ENCODE measurements around the gene ZNF367. TPM values are rescaled to one million over a fixed set of nuclear protein-coding genes. Genes with fewer than 3 reads are reported as not detected.

ZNF367 gene
- total RNA-seq, 1 experiment from 2014 or later: 2.7 TPM

- DNase-seq (ENCODE audit: unreplicated experiment): no peak
- intact Hi-C loops (cut with micrococcal nuclease): no loop called here
- Mint-ChIP-seq H3K9me3 (ENCODE audit: unreplicated experiment) (no peaks in the 10 kb centered on the region), H3K27me3 (ENCODE audit: insufficient read depth, unreplicated experiment) (no peaks in the 10 kb centered on the region), H3K27ac (ENCODE audit: low read depth, unreplicated experiment) (no peak overlapping the region), H3K4me1 (ENCODE audit: insufficient read depth, unreplicated experiment) (peaks cover 8% of the 10 kb centered on the region), H3K4me3 (ENCODE audit: unreplicated experiment) (peak overlapping the region; percentile 80), H3K36me3 (ENCODE audit: insufficient read depth, unreplicated experiment) (no peaks in the 10 kb centered on the region)
- no TSS peak for BruUV-seq (replicated peaks)
- CTCF ChIA-PET: interaction anchor here (0.8 to 1.8 kb wide), 4 partner anchors 8 to 218 kb away, joined by 3 to 7 read pairs (median 4); no protein-coding TSS in a partner anchor
- TF ChIP-seq CTCF (IDR thresholded peaks at IDR 0.05; ENCODE audit: unreplicated experiment): no peak
- POLR2A ChIA-PET: interaction anchor here (0.7 to 4.3 kb wide), 9 partner anchors 24 to 309 kb away, joined by 3 to 28 read pairs (median 3); partner anchors contain the start of gene ZNF367
These were observed 30.5 kb upstream of the ZNF367 start for GRCh38 chr9:96448546-96449170.

- no TSS peak for BruUV-seq (replicated peaks)
- POLR2A ChIA-PET: no interaction called here
- H3K36me3 Mint-ChIP-seq (ENCODE audit: insufficient read depth, unreplicated experiment): no peaks in the 10 kb centered on the region
- H3K27me3 Mint-ChIP-seq (ENCODE audit: insufficient read depth, unreplicated experiment): no peaks in the 10 kb centered on the region
- no peaks in the 10 kb centered on the region for H3K9me3 Mint-ChIP-seq (ENCODE audit: unreplicated experiment)
- intact Hi-C loops (cut with micrococcal nuclease): no loop called here
- TF ChIP-seq CTCF (IDR thresholded peaks at IDR 0.05; ENCODE audit: unreplicated experiment): no peak
- CTCF ChIA-PET: no interaction called here
- peaks cover 5% of the 10 kb centered on the region for H3K4me1 Mint-ChIP-seq (ENCODE audit: insufficient read depth, unreplicated experiment)
- no peak for DNase-seq (ENCODE audit: unreplicated experiment)
- no peak overlapping the region for H3K4me3 Mint-ChIP-seq (ENCODE audit: unreplicated experiment)
- H3K27ac Mint-ChIP-seq (ENCODE audit: low read depth, unreplicated experiment): no peak overlapping the region
These were observed 29.2 kb upstream of the ZNF367 start for GRCh38 chr9:96447406-96447805.

GRCh38 chr9:96442491-96442890 lies 24.3 kb upstream of the ZNF367 start:
- intact Hi-C loops (cut with micrococcal nuclease): no loop called here
- ChIA-PET POLR2A (no interaction called here), CTCF (interaction anchor here (0.6 to 1.4 kb wide), 10 partner anchors 15 to 1589 kb away, joined by 3 to 7 read pairs (median 3); no protein-coding TSS in a partner anchor)
- Mint-ChIP-seq H3K4me1 (ENCODE audit: insufficient read depth, unreplicated experiment) (no peaks in the 10 kb centered on the region), H3K4me3 (ENCODE audit: unreplicated experiment) (no peak overlapping the region), H3K9me3 (ENCODE audit: unreplicated experiment) (no peaks in the 10 kb centered on the region), H3K27ac (ENCODE audit: low read depth, unreplicated experiment) (no peak overlapping the region), H3K36me3 (ENCODE audit: insufficient read depth, unreplicated experiment) (no peaks in the 10 kb centered on the region), H3K27me3 (ENCODE audit: insufficient read depth, unreplicated experiment) (no peaks in the 10 kb centered on the region)
- DNase-seq (ENCODE audit: unreplicated experiment): no peak
- no peak for TF ChIP-seq CTCF (IDR thresholded peaks at IDR 0.05; ENCODE audit: unreplicated experiment)
- BruUV-seq (replicated peaks): no TSS peak

GRCh38 chr9:96441798-96442445 lies 23.8 kb upstream of the ZNF367 start:
- Mint-ChIP-seq H3K27me3 (ENCODE audit: insufficient read depth, unreplicated experiment) (no peaks in the 10 kb centered on the region), H3K4me3 (ENCODE audit: unreplicated experiment) (no peak overlapping the region), H3K36me3 (ENCODE audit: insufficient read depth, unreplicated experiment) (no peaks in the 10 kb centered on the region), H3K27ac (ENCODE audit: low read depth, unreplicated experiment) (no peak overlapping the region), H3K4me1 (ENCODE audit: insufficient read depth, unreplicated experiment) (no peaks in the 10 kb centered on the region), H3K9me3 (ENCODE audit: unreplicated experiment) (no peaks in the 10 kb centered on the region)
- CTCF ChIA-PET: interaction anchor here (0.5 to 1.4 kb wide), 11 partner anchors 9 to 1590 kb away, joined by 3 to 7 read pairs (median 3); no protein-coding TSS in a partner anchor
- peak; percentile 56 for DNase-seq (ENCODE audit: unreplicated experiment)
- peak; percentile 31 for TF ChIP-seq CTCF (IDR thresholded peaks at IDR 0.05; ENCODE audit: unreplicated experiment)
- POLR2A ChIA-PET: interaction anchor here (0.7 kb wide), 1 partner anchor 336 kb away, joined by 3 read pairs; the partner anchor contains the start of gene ZNF510
- BruUV-seq (replicated peaks): no TSS peak
- intact Hi-C loops (cut with micrococcal nuclease): no loop called here

All from MCF 10A (cell line).